Mesodermal cell (in vitro differentiated cells): ENCODE results near the gene SDR9C7. TPM values are rescaled to one million over a fixed set of nuclear protein-coding genes. Genes with fewer than 3 reads are reported as not detected.
"Not testable (repeated sequence)": the region's sequence is repeated elsewhere in the genome, so short reads cannot be mapped to it uniquely, and the experiment has no call there.

Source experiments
- H3K27ac ChIP-seq: 2 replicates; pipeline ENCODE4 v1.7.0; 2013; ENCODE audit warnings: mild to moderate bottlenecking, low read depth, low read length, moderate library complexity; ENCODE audit not compliant: severe bottlenecking
- H3K36me3 ChIP-seq: 2 replicates; pipeline ENCODE4 v1.7.1; 2013; ENCODE audit warnings: mild to moderate bottlenecking, low read length, moderate library complexity; ENCODE audit not compliant: control insufficient read depth, insufficient read depth
- H3K4me1 ChIP-seq: one replicate; pipeline ENCODE4 v1.7.1; 2013; ENCODE audit warnings: mild to moderate bottlenecking, low read length; ENCODE audit not compliant: insufficient read depth, control insufficient read depth, poor library complexity, severe bottlenecking
- H3K4me3 ChIP-seq: 2 replicates; pipeline ENCODE4 v1.7.0; 2013; ENCODE audit warnings: low read length, control low read depth, mild to moderate bottlenecking; ENCODE audit not compliant: insufficient read depth, poor library complexity, severe bottlenecking; ENCODE audit errors: extremely low read depth
- H3K9me3 ChIP-seq: 2 replicates; pipeline ENCODE4 v1.7.1; 2013; ENCODE audit warnings: mild to moderate bottlenecking, low read length, moderate library complexity; ENCODE audit not compliant: control insufficient read depth
- WGBS, 2 experiments: methylation state at CpG; one replicate each; pipeline ENCODE4 v1.1.5; 2013; ENCODE audit warnings: missing lambda C conversion rate in 2 of 2; ENCODE audit not compliant: insufficient coverage in 2 of 2; 5-methylcytosine and 5-hydroxymethylcytosine counted together
- polyA plus RNA-seq, 2 experiments: library from polyadenylated mRNA; stranded (reverse); fragments of 50-300 nt; gene quantifications; one replicate each; pipeline ENCODE4 v1.2.3, GENCODE V29; 2013

The SDR9C7 gene
- 0.37 TPM for polyA plus RNA-seq (2013, experiment 1 of 2)
- 0.15 TPM for polyA plus RNA-seq (2013, experiment 2 of 2)

DNA sequence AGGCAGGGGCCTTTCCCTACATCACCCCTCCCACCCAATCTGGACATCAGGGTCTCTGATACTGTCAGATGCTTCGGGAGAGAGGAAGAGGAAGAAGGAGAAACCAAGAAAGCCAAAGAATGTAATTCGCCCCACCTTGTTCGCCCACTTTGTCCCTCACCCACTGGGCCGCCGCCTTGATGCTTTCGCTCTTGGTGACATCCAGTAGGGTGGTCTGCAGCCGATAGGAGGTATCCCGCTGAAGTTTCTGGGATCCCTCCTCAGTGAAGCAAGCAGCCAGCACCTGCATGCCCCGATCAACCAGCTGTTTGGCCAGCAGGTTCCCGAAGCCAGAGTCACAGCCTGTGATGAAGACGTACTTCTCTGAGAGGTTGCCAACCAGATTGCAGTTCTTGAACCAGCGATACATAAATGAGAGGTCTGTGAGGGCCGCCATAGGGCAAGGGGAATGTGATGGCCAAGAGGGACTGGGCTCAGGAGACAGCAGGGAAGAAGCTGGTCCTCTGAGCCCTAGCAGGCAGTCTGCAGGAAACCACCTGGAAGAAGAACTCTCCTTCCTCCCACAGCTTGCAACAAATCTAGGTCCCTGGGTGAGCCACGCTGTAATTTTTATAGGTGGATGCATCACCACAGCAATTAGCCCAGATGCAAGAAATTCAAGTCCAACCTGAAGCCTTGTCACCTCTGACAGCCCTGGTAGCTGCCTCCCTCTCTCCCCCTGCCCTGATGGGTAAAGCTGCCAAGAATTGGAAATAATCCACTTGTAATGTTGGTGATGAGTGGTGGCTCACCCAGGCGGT, at the start of gene SDR9C7:
Gene SDR9C7, minus strand, starts transcription at position 583 of the 800 bp plus-strand sequence. Its CDS starts 147 bp downstream, at position 436.
- Histone ChIP-seq H3K27ac (no peak within 1 kb of the TSS), H3K4me3 (no peak within 1 kb of the TSS), H3K36me3 (no peaks in the 10 kb centered on the region), H3K9me3 (no peaks in the 10 kb centered on the region), H3K4me1 (peaks cover 16% of the 10 kb centered on the region)
- WGBS, 2 experiments, result 95 to 97% methylated on average over 10 to 13 of the region's 15 CpGs

DNA sequence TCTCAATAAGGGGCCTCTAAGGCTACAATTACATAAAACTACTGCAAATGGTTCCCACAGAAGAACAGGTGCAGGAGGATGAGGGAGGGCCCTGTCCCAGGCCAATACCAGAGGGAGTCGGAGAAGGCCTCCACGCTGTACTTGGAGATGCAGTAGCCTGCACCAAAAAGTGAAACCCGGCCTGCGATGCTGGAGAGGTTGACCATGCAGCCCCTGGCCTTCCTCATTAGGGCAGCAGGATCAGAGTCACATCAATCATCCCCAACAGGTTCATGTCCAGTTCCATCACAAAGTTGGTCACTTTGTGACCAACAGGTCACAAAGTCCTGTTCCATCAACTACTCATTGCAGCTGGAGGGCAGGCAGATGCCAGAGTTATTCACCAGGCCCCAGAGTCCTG, 49.2 kb upstream of the SDR9C7 start:
- Histone ChIP-seq H3K9me3 (no peaks in the 10 kb centered on the region), H3K4me3 (no peak overlapping the region), H3K27ac (no peak overlapping the region), H3K4me1 (peaks cover 9% of the 10 kb centered on the region), H3K36me3 (no peaks in the 10 kb centered on the region)
- 98 to 100% methylated on average over 2 to 4 of the region's 4 CpGs for WGBS, 2 experiments

DNA sequence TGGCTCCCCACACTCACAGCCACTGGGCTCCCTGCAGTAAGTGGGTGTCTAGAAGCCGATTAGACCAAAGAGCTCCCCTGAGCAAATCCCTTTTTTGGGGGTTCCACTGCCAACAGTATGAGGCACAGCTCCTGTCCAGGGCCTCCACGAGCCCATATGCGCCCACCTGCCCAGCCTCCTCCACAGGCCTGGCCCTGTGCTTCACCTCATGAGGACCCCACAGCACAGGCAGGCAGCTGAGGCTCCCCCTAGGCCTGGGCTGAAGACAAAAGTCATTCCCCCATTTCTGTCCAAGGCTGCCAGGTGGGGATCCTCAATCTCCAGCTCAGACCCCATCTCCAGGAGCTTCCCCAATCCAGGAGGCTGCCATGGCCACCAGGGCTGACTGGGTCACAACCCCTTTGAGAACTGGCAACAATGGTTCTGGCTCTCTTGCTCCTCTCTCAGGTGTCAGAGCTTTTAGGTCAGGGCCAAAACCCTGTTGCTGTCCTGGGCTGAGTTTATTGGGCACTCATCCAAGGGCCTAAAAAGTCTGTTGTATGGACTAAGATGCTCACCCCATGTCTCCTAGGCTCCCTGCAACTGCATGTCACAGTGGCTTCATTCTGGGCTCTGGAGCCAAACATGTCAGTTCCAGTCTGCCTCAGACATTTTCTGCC, 48.5 kb upstream of the SDR9C7 start:
- 70% methylated on average over 2 of the region's 3 CpGs; no CpG with 5 or more reads in 1 of the 2 experiments for WGBS, 2 experiments
- H3K4me3 ChIP-seq, H3K27ac ChIP-seq, H3K9me3 ChIP-seq, H3K36me3 ChIP-seq, H3K4me1 ChIP-seq: not testable (repeated sequence)

DNA sequence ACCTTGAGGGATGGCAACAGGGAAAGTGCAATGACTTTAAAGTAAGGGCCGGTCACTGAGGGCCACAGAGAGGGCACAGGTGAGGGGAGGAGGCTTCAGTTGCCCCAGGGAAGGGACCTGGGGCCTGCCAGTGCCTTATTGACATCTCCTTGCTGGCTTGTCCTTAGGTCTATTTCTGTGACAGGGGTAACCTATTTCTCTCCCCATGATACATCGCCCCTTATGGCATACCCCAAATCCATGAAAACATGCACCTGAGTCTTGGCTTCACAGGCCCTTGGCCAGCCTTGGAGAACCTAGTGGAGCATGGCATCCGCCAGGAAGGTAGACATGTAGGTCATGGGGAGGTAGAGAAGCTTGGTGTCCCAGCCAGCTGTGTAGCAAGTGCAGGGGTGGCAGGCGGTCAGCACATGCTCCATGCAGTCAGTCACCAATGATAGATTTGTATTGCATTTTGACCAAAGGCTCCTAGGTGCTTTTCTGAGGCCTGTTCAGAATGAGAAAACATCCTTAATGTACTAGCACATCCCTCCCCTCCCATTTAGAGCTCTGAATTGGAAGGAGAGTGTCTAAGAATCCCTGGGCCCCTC, 46.8 kb upstream of the SDR9C7 start:
- WGBS, 2 experiments, result 88 to 100% methylated on average over 1 to 3 of the region's 4 CpGs
- no peaks in the 10 kb centered on the region for H3K9me3 ChIP-seq
- H3K4me3 ChIP-seq, result no peak overlapping the region
- no peak overlapping the region for H3K27ac ChIP-seq
- peaks cover 2% of the 10 kb centered on the region for H3K4me1 ChIP-seq
- H3K36me3 ChIP-seq, result no peaks in the 10 kb centered on the region

DNA sequence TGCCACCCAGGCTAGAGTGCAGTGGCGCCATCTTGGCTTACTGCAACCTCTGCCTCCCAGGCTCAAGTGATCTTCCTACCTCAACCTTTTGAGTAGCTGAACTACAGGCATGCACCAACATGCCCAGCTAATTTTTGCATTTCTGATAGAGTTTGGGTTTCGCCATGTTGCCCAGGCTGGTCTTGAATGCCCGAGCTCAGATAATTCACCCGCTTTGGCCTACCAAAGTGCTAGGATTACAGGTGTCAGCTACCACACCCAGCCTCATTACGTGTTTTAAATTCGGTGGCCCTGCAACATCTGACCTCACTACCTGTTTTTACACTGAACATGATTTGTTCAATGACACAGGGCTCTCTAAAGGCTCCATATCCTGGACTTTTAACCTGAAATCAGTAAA, 46.1 kb upstream of the SDR9C7 start:
- Histone ChIP-seq H3K4me1 (no peaks in the 10 kb centered on the region), H3K4me3 (no peak overlapping the region), H3K27ac (no peak overlapping the region), H3K36me3 (no peaks in the 10 kb centered on the region), H3K9me3 (no peaks in the 10 kb centered on the region)
- WGBS, 2 experiments, result 91 to 94% methylated on average over 6 of the region's 6 CpGs

DNA sequence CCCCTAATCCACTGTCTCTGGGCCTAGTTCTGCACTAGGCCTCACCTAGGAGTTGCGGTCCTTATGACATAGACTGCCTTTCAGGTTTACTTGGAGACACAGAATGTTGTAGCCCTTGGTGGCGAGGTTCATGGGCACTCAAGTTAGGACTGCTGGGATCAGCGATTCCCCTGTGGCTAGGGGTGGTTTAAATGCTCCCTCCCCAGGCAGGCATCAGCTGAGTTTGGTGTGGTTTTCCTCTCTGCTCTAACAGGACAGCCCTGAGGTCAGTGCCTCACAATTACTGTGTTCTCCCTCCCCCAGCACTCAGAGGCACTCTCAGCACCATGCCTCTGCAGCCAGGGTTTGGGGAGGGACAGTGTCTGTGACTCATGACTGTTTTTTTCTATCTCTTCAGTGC, 45.4 kb upstream of the SDR9C7 start:
- H3K9me3 ChIP-seq, result no peaks in the 10 kb centered on the region
- 100% methylated on average over 2 to 3 of the region's 3 CpGs for WGBS, 2 experiments
- H3K4me1 ChIP-seq, result no peaks in the 10 kb centered on the region
- no peak overlapping the region for H3K4me3 ChIP-seq
- no peak overlapping the region for H3K27ac ChIP-seq
- no peaks in the 10 kb centered on the region for H3K36me3 ChIP-seq

DNA sequence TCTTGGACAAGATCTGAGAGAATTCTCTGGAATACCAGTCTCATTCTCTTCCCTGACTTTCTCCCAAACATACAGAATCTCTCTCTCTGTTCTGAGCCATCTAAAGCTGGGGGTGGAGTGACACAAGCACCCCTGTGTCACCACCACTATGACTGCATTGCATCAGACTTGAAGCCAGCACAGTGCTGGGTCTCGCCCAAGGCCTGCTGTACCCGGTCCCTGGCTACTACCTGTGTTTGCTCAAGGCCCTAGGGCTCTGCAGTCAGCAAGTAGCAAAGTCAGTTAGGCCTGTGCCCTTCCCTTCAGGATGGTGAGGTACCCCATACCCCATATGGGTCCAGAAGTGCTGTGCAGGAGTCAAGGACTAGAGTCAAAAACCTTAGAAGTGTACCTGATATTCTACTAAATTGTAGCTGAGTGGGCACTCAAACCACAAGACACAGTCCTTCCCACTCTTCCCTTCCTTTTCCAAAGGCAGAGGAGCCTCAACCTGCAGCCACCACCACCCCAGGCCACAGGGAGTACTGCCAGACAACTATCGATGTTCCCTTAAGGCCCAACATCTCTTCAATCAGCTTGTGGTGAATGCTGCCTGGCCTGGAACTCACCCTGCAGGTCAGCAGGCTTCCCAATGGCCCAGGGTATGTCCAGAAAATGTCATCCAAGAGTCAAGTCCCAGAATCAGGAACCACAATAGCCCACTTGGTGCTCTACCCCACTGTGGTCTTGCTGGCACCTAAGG, 44.4 kb upstream of the SDR9C7 start:
- WGBS, 2 experiments, result 91 to 93% methylated on average over 3 of the region's 3 CpGs
- no peak overlapping the region for H3K27ac ChIP-seq
- no peaks in the 10 kb centered on the region for H3K36me3 ChIP-seq
- H3K4me1 ChIP-seq, result no peaks in the 10 kb centered on the region
- H3K9me3 ChIP-seq, result no peaks in the 10 kb centered on the region
- H3K4me3 ChIP-seq, result no peak overlapping the region

DNA sequence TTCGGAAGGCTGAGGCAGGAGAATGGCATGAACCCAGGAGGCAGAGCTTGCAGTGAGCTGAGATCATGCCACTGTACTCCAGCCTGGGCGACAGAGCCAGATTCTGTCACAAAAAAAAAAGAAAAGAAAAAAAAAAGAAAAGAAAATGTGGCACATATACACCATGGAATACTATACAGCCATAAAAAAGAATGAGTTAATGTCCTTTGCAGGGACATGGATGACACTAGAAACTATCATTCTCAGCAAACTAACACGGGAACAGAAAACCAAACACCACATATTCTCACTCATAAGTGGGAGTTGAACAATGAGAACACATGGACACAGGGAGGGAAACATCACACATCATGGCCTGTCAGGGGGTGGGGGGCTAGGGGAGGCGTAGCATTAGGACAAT, 43.2 kb upstream of the SDR9C7 start:
- 43% methylated on average over 1 of the region's 4 CpGs; no CpG with 5 or more reads in 1 of the 2 experiments for WGBS, 2 experiments
- H3K9me3 ChIP-seq, H3K4me3 ChIP-seq, H3K27ac ChIP-seq, H3K4me1 ChIP-seq, H3K36me3 ChIP-seq: not testable (repeated sequence)

DNA sequence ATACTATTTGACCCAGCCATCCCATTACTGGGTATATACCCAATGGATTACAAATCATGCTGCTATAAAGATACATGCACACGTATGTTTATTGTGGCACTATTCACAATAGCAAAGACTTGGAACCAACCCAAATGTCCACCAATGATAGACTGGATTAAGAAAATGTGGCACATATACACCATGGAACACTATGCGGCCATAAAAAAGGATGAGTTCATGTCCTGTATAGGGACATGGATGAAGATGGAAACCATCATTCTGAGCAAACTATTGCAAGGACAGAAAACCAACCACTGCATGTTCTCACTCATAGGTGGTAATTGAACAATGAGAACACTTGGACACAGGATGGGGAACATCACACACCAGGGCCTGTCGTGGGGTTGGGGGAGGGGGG, 40.0 kb upstream of the SDR9C7 start:
- H3K4me1 ChIP-seq, H3K9me3 ChIP-seq: not testable (repeated sequence)
- 63 to 100% methylated on average over 1 of the region's 3 CpGs for WGBS, 2 experiments

DNA sequence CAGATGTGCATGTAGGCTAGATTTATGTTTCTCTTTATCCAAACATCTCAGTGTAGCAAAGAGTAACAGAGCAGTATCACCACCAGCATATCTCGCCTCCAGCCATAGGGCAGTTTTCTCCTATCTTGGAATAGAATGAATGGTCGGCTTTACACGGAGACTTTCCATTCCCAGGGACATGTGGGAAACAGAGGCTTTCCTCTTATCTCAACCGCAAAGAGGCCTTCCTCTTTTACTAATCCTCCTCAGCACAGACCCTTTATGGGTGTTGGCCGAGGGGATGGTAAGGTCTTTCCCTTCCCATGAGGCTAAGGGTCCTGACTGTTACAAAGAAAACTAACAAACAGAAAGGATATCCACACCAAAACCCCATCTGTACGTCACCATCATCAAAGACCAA, 34.7 kb upstream of the SDR9C7 start:
- 92 to 100% methylated on average over 2 to 3 of the region's 6 CpGs for WGBS, 2 experiments

More for the DNA sequence above, 40.0 kb upstream of the SDR9C7 start:
- H3K36me3 ChIP-seq, H3K27ac ChIP-seq, H3K4me3 ChIP-seq: not testable (repeated sequence)

More for the DNA sequence above, 34.7 kb upstream of the SDR9C7 start:
- H3K36me3 ChIP-seq, H3K27ac ChIP-seq, H3K9me3 ChIP-seq, H3K4me3 ChIP-seq, H3K4me1 ChIP-seq: not testable (repeated sequence)
